GM21423 (cell line): ENCODE measurements around the gene MIEF2.
A peak's percentile ranks its signal among the peaks of the same experiment; 100 is the strongest.
"Not testable (repeated sequence)": the region's sequence is repeated elsewhere in the genome, so short reads cannot be mapped to it uniquely, and the experiment has no call there.

Experiments used
- ATAC-seq: cut with Tn5 transposase; IDR thresholded peaks from one replicate; pipeline ENCODE4 v1.9.1; 2021; ENCODE audit warnings: mild to moderate bottlenecking, moderate library complexity; ENCODE audit not compliant: unreplicated experiment

Gene MIEF2

GRCh38 chr17:18280766-18281371 is 20.4 kb downstream of the MIEF2 start:
- ATAC-seq: no peak

DNA sequence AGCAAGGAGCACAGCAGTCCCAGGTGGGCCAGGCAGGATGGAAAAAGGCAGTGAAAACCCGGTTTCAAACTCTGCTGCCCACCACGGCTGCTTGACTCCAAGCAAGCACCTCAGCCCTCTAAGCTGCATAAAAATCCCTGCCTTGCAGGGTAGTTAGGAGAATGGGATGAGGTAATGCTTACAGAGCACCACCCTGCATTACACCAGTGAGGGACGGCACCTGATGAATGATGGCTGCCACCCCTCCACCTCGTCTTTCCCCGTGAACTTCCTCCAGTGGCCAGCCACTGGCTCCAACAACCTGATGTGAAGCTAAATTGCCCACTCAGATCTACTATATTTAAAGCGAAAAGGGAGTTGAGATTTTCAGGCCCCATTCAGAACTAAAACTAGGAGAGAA is 21.3 kb downstream of the MIEF2 start:
- no peak for ATAC-seq

DNA sequence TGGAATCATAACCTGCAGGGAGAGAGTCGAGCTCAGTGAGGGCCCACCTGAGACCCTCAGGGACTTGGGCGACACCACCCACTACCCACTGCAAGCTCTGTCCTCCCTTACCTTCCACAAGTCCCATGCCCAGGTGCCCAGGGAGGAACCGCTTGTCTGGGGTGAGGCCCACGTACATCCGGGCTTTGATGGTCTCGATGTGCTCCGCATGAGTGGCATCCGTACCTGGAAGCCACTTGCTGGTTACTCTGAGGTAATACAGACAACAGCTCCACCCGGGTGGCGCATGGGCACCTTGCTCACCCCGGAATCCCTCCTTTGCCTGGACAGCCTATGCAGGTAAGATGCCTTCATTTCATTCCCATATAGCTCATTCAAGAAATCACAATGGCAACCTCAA is 24.8 kb downstream of the MIEF2 start:
- no peak for ATAC-seq

- ATAC-seq: no peak
These were observed 31.5 kb downstream of the MIEF2 start for GRCh38 chr17:18291718-18292540.

DNA sequence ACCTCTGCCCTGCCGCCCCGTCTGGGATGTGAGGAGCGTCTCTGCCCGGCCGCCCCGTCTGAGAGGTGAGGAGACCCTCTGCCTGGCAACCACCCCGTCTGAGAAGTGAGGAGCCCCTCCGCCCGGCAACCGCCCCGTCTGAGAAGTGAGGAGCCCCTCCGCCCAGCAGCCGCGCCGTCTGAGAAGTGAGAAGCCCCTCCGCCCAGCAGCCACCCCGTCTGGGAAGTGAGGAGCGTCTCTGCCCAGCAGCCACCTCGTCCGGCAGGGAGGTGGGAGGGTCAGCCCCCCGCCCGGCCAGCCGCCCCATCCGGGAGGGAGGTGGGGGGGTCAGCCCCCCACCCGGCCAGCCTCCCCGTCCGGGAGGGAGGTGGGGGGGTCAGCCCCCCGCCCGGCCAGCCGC is 37.6 kb downstream of the MIEF2 start:
- not testable (repeated sequence) for ATAC-seq

DNA sequence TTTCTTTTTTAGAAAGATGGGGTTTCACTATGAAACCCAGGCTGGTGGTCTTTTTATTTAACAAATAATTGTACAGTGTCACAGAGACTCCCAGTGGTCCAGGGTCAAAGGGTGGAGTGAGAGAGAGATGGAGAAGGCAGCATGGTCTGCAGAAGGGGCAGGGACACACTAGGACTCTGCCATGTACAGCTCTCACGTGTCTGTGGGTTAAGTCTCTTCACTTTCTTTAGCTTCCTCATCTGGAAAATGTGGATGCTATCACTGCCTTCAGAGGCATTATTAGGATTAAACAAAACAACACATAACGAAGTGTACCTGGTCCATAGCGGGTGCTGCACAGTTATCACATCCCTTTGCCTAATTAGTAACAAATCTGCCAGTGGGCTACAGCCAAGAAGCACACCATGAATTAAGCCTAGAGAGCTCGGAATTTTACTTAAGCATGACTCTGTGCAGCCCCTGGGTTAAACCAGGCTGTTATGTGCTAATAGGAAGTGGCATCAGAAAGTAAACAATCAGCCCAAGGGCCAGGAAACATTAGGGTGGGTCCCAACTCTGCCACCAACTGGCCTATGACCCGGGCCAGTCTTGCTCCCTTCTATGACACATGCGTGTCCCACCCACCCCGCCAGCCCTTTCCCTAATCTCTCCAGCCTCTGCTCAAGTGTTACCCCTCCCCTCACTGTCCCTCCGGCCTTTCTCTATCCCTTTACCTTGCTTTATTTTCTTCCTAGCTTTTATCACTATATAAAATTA is 40.4 kb downstream of the MIEF2 start:
- ATAC-seq: no peak

GRCh38 chr17:18303206-18303605 is 42.7 kb downstream of the MIEF2 start:
- not testable (repeated sequence) for ATAC-seq

GRCh38 chr17:18309202-18309601 is 48.7 kb downstream of the MIEF2 start:
- no peak for ATAC-seq

- peak; percentile 16 for ATAC-seq
These were observed 53.7 kb downstream of the MIEF2 start for GRCh38 chr17:18314059-18314730.

GRCh38 chr17:18314731-18315561 is 54.5 kb downstream of the MIEF2 start, which contains the start of the genes SMCR8 and TOP3A:
SMCR8 (plus strand) TSS chr17:18315293; CDS start chr17:18315790, 497 bp downstream.
TOP3A (minus strand) TSS chr17:18314994; CDS start chr17:18314778, 216 bp downstream.
- ATAC-seq: peak; percentile 78

GRCh38 chr17:18315562-18315922 is 55.1 kb downstream of the MIEF2 start:
- peak; percentile 10 for ATAC-seq

GRCh38 chr17:18315961-18316360 is 55.5 kb downstream of the MIEF2 start:
- no peak for ATAC-seq
